ENCODE results near the gene JPT1. TPM values are rescaled to one million over a fixed set of nuclear protein-coding genes. Genes with fewer than 3 reads are reported as not detected.

The JPT1 gene, protein sequence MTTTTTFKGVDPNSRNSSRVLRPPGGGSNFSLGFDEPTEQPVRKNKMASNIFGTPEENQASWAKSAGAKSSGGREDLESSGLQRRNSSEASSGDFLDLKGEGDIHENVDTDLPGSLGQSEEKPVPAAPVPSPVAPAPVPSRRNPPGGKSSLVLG
- total RNA-seq (2022; extraction: Qiagen RNA extraction), result 717 to 784 TPM (median 726 TPM) in 5 replicates

DNA sequence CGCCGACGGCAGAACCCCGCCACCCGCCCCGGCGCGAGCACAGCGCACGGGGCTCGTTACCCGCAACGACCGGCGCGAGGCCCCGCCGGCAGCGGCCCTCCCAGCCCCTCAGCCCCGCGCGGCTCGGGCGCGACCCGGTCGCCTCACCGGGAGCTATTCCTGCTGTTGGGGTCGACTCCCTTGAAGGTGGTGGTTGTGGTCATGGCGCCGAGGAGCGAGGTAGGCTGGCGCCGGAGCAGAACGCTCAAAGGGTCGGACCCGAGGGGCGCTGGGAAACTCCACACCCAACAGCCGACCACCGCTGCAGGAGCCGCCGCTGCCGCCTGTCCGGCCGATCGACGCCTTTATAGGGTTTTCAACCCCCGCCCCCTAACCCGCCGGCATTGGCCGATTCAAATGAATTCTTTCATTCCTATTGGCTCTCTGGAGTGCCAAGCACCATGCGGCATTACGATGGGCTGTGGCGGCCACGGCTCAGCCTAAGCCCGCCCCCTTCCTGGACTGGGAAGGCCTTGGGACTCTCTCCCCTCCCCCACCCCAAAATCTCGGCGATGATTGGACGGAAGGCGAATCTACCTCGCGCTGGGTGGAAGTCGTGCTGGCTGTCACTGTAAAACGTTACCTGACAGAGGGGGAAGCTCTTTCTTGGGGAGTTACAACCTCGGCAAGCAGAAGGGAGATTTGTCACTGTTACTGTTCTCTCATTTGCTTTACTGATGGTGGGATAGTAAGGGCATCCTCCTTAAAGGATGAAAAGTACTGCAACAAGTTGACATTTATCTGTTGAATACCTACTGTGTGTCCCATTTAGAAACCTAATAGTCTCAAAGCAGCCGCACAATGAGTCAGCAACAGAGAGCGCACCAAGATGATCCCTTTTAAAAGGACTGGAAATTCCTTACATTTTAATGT, at the start of gene JPT1:
TSS of gene JPT1 (minus strand) at position 318 of the 912 bp plus-strand sequence. CDS start at position 203, 115 bp downstream.

GRCh38 chr17:75182569-75183436, 28.5 kb upstream of the JPT1 start, which contains the start of gene SUMO2:
TSS of gene SUMO2 (minus strand) at chr17:75182959. CDS start at chr17:75182834, 125 bp downstream.

DNA sequence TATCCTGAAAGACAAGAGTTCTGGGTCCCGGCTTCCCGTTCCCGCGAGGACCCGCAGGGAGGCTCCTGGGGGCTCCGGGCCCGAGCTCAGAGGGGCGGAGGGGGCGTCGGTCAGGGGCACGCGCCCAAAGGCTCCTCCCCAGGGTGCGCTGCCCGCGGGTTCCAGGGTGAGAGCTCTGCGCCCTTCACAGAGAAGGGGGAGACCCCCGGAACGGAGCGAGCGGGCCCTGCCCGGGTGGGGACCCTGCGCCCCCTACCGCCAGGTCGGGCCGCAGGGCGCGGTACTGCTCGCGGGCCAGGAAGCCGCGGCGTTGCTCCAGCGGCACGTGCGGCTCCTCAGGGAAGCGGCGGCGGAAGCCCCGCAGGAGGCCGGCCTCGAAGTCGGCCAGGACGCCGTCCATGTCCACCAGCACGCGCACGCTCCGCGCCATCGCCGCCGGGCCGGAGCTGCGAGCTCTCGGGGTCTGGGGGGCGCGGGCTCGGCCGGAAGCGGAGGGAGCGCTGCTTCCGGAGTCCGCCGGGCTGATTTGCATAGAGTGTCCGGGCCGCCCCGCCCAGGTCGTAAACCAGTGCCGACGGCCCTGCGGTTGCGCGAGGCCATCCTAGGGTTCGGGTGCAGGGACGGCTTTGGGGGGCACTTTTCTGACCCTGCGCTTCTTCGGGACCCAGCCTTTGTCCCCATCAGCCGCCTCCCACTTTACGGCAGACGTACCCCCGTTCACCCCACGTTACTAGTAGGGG, 22.9 kb downstream of the JPT1 start, which contains the start of gene NT5C:
TSS of gene NT5C (minus strand) at position 465 of the 740 bp plus-strand sequence. CDS start at position 430, 35 bp downstream.

GRCh38 chr17:75109407-75110233, 44.7 kb downstream of the JPT1 start, which contains the start of gene ARMC7:
TSS of gene ARMC7 (plus strand) at chr17:75109969. CDS start at chr17:75110289, 320 bp downstream.

DNA sequence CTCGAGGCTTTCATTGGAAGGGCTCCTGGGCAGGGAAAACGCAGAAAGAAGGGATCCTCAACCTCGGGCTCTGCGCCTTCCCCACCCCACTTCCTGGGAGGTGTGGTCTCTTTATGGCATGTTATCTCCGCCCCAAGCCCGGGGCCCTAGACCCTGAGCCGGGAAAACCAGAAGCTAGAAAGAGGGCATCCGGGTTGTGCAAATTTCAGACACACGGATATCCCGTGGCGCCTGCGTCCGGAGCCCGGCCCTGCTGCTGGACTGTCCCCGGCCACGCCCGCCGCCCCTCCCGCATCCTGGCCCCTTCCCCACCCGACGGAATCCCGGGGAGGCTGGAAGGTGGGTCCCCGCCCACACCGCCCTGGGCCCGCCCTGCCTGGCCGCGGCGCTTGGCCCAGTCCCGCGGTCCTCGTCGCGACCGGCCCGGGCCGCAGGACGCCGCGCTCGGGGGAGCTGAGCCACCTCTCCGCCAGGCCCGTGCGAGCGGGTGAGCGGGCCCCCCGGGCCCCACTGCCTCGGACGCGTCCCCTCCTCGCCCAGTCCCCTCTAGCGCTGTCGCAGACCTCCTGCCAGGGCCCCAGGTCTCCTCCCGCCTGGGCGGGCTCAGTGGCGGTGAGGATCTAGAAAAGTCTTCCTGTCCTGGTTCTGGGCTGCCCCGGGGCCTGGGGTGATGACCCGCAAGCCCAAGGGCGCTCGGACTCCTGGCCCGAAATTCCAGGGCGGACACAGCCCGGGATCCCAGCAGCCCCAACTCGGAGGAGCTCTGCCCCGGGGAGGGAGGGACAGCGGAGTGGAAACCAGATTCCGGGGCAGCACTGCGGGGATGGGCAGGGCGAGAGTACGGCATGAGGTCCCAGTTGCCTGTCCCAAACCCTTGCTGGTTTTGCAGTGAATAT, 66.5 kb downstream of the JPT1 start, which contains the start of gene SLC16A5:
TSS of gene SLC16A5 (plus strand) at position 397 of the 896 bp plus-strand sequence. CDS start 5,683 bp downstream, outside the sequence.

Other genes with a start within 250 kb of the JPT1 start
- 0.06 to 0.13 TPM (median 0.11 TPM) in 5 replicates for gene USH1G, start 231.3 kb downstream of the JPT1 start, total RNA-seq (2022; extraction: Qiagen RNA extraction)
- 0.05 to 0.06 TPM in 2 of 5 replicates, not detected in the others for gene OTOP2, start 230.2 kb downstream of the JPT1 start, total RNA-seq (2022; extraction: Qiagen RNA extraction)
- not detected in 5 replicates for gene OTOP3, start 218.6 kb downstream of the JPT1 start, total RNA-seq (2022; extraction: Qiagen RNA extraction)
- gene HID1, start 181.8 kb downstream of the JPT1 start, total RNA-seq (2022; extraction: Qiagen RNA extraction), result 13.2 to 20.3 TPM (median 19.5 TPM) in 5 replicates
- 72.0 to 93.7 TPM (median 89.5 TPM) in 5 replicates for gene CDR2L, start 166.9 kb downstream of the JPT1 start, total RNA-seq (2022; extraction: Qiagen RNA extraction)
- gene MRPL58, start 141.8 kb downstream of the JPT1 start, total RNA-seq (2022; extraction: Qiagen RNA extraction), result 69.5 to 86.3 TPM (median 76.3 TPM) in 5 replicates
- 481 to 554 TPM (median 491 TPM) in 5 replicates for gene ATP5PD, start 107.5 kb downstream of the JPT1 start, total RNA-seq (2022; extraction: Qiagen RNA extraction)
- gene KCTD2, start 107.3 kb downstream of the JPT1 start, total RNA-seq (2022; extraction: Qiagen RNA extraction), result 30.4 to 32.3 TPM (median 30.9 TPM) in 5 replicates
- gene SLC16A5, start 66.6 kb downstream of the JPT1 start, total RNA-seq (2022; extraction: Qiagen RNA extraction), result 23.0 to 32.9 TPM (median 30.2 TPM) in 5 replicates
- 16.2 to 20.4 TPM (median 17.2 TPM) in 5 replicates for gene ARMC7, start 44.5 kb downstream of the JPT1 start, total RNA-seq (2022; extraction: Qiagen RNA extraction)
- gene NT5C, start 22.8 kb downstream of the JPT1 start, total RNA-seq (2022; extraction: Qiagen RNA extraction), result 80.5 to 130 TPM (median 129 TPM) in 5 replicates
- 311 to 373 TPM (median 352 TPM) in 5 replicates for gene SUMO2, start 28.4 kb upstream of the JPT1 start, total RNA-seq (2022; extraction: Qiagen RNA extraction)
- 90.5 to 105 TPM (median 96.6 TPM) in 5 replicates for gene NUP85, start 51.2 kb upstream of the JPT1 start, total RNA-seq (2022; extraction: Qiagen RNA extraction)
- 24.1 to 29.9 TPM (median 26.3 TPM) in 5 replicates for gene GGA3, start 107.1 kb upstream of the JPT1 start, total RNA-seq (2022; extraction: Qiagen RNA extraction)
- gene MRPS7, start 107.4 kb upstream of the JPT1 start, total RNA-seq (2022; extraction: Qiagen RNA extraction), result 155 to 180 TPM (median 169 TPM) in 5 replicates
- 35.3 to 40.6 TPM (median 38.8 TPM) in 5 replicates for gene MIF4GD, start 116.7 kb upstream of the JPT1 start, total RNA-seq (2022; extraction: Qiagen RNA extraction)
- gene SLC25A19, start 134.9 kb upstream of the JPT1 start, total RNA-seq (2022; extraction: Qiagen RNA extraction), result 15.5 to 19.3 TPM (median 17.8 TPM) in 5 replicates

All from A549 treated with AZD2906 at 1 μM for 4 hours (cell line).